Measurements from ENCODE around the gene IFT43. TPM values are rescaled to one million over a fixed set of nuclear protein-coding genes. Genes with fewer than 3 reads are reported as not detected.
A peak's percentile ranks its signal among the peaks of the same experiment; 100 is the strongest.

Gene IFT43
- total and polyA plus RNA-seq, 5 donors from 2014 or later: 9.9 to 20.0 (median 15.7) TPM

GRCh38 chr14:76050797-76051392 is 65.3 kb downstream of the IFT43 start:
- peaks cover 0 to 3% (median 1%) of the 10 kb centered on the region in 4 donors for H3K4me1 Mint-ChIP-seq
- ATAC-seq (ENCODE audit: low read depth in 2 of 2) (no peak), DNase-seq (peak; percentile 27 to 67 (median 53))
- peaks cover 0 to 2% (median 0%) of the 10 kb centered on the region in 7 donors for H3K9me3 Mint-ChIP-seq
- Histone ChIP-seq H3K4me1 (ENCODE audit: control insufficient read depth, insufficient read depth, low read length, poor library complexity, severe bottlenecking) (no peaks in the 10 kb centered on the region), H3K27ac (ENCODE audit: insufficient read depth, low read length, poor library complexity, severe bottlenecking) (no peak overlapping the region), H3K27me3 (ENCODE audit: control insufficient read depth, insufficient read depth, low read length) (no peaks in the 10 kb centered on the region), H3K36me3 (ENCODE audit: control insufficient read depth, insufficient read depth, low read length) (no peaks in the 10 kb centered on the region), H3K9me3 (ENCODE audit: control insufficient read depth in 2 of 2, low read length in 2 of 2) (no peaks in the 10 kb centered on the region), H3K4me3 (ENCODE audit: low read depth, low read length) (no peak overlapping the region)
- no peak overlapping the region for H3K4me3 Mint-ChIP-seq
- H3K27me3 Mint-ChIP-seq: no peaks in the 10 kb centered on the region
- H3K27ac Mint-ChIP-seq: no peak overlapping the region
- no peaks in the 10 kb centered on the region for H3K36me3 Mint-ChIP-seq

GRCh38 chr14:76051717-76052465 is 66.3 kb downstream of the IFT43 start:
- Histone ChIP-seq H3K27me3 (ENCODE audit: control insufficient read depth, insufficient read depth, low read length) (no peaks in the 10 kb centered on the region), H3K4me1 (ENCODE audit: control insufficient read depth, insufficient read depth, low read length, poor library complexity, severe bottlenecking) (no peaks in the 10 kb centered on the region), H3K4me3 (ENCODE audit: low read depth, low read length) (no peak overlapping the region), H3K9me3 (ENCODE audit: control insufficient read depth in 2 of 2, low read length in 2 of 2) (no peaks in the 10 kb centered on the region), H3K36me3 (ENCODE audit: control insufficient read depth, insufficient read depth, low read length) (no peaks in the 10 kb centered on the region), H3K27ac (ENCODE audit: insufficient read depth, low read length, poor library complexity, severe bottlenecking) (no peak overlapping the region)
- no peaks in the 10 kb centered on the region for H3K36me3 Mint-ChIP-seq
- no peak overlapping the region for H3K27ac Mint-ChIP-seq
- peaks cover 0 to 3% (median 0%) of the 10 kb centered on the region in 4 donors for H3K4me1 Mint-ChIP-seq
- DNase-seq: no peak
- H3K9me3 Mint-ChIP-seq: no peaks in the 10 kb centered on the region
- H3K4me3 Mint-ChIP-seq: no peak overlapping the region
- H3K27me3 Mint-ChIP-seq: no peaks in the 10 kb centered on the region
- ATAC-seq (ENCODE audit: low read depth in 2 of 2): no peak

DNA sequence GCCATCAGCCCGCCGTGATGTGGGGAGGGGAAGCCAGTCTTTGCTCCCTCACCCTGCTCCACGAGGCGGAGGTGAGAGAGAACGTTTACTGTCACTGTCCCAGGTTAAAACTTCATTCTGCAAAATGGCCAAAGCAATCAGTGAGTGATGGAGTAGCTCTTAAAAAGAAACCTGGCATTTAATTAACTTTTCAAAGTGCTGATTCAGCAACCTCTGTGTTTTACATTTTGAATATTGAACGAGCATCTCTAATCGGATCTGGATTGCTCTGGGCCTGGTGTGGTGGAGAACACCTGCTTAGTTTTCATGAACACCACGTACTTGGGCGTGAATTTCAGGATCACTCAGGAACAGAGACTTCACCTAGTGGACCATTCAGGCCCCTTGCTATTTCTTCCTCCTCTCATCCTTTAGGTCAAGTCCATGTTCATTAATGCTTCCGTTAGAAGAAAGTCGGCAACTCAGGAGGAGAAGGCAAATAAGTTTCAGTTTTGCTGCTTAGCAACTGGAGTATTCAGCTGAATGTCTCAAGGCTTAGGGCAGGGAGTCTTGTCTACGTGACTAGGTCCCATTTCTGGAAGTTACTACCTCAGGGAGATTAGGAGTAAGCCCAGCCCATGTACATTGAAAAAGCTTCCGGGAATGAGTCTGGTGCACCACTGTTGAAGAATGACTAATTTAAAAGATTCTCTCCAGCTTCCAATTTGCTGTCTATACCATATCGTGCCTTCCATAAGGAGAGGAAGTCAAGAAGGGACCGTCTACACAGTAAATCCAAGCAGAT is 68.2 kb downstream of the IFT43 start:
- no peak overlapping the region for H3K4me3 ChIP-seq (ENCODE audit: low read depth, low read length)
- Mint-ChIP-seq H3K36me3 (peaks cover 2% of the 10 kb centered on the region), H3K4me1 (peaks cover 0 to 3% (median 0%) of the 10 kb centered on the region in 4 donors), H3K27me3 (no peaks in the 10 kb centered on the region), H3K4me3 (no peak overlapping the region), H3K9me3 (no peaks in the 10 kb centered on the region), H3K27ac (no peak overlapping the region)
- DNase-seq: no peak
- H3K27ac ChIP-seq (ENCODE audit: insufficient read depth, low read length, poor library complexity, severe bottlenecking): no peak overlapping the region
- H3K27me3 ChIP-seq (ENCODE audit: control insufficient read depth, insufficient read depth, low read length): no peaks in the 10 kb centered on the region
- no peaks in the 10 kb centered on the region for H3K36me3 ChIP-seq (ENCODE audit: control insufficient read depth, insufficient read depth, low read length)
- H3K4me1 ChIP-seq (ENCODE audit: control insufficient read depth, insufficient read depth, low read length, poor library complexity, severe bottlenecking): no peaks in the 10 kb centered on the region
- H3K9me3 ChIP-seq (ENCODE audit: control insufficient read depth in 2 of 2, low read length in 2 of 2): no peaks in the 10 kb centered on the region
- ATAC-seq (ENCODE audit: low read depth in 2 of 2): no peak

DNA sequence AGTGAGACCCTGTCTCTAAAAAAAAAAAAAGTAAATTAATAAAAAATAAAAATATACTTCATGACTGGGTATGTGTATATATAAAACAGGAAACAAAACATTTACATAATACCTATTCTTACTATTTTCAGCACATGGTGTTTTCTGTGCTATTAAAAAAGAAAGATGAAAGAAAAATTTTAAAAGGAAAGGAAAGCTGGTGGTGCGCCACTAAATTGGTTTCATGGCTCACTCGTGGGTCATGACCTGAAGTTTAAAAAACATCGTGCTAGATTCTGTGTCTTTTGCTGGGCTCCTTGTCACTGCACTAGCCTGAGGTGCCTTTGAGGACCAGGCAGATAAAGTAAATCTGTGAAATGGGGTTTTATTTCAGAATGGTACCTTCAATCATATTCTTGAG is 69.8 kb downstream of the IFT43 start:
- Histone ChIP-seq H3K4me3 (ENCODE audit: low read depth, low read length) (no peak overlapping the region), H3K9me3 (ENCODE audit: control insufficient read depth in 2 of 2, low read length in 2 of 2) (no peaks in the 10 kb centered on the region), H3K4me1 (ENCODE audit: control insufficient read depth, insufficient read depth, low read length, poor library complexity, severe bottlenecking) (no peaks in the 10 kb centered on the region), H3K27me3 (ENCODE audit: control insufficient read depth, insufficient read depth, low read length) (no peaks in the 10 kb centered on the region), H3K36me3 (ENCODE audit: control insufficient read depth, insufficient read depth, low read length) (no peaks in the 10 kb centered on the region), H3K27ac (ENCODE audit: insufficient read depth, low read length, poor library complexity, severe bottlenecking) (no peak overlapping the region)
- peaks cover 13% of the 10 kb centered on the region for H3K36me3 Mint-ChIP-seq
- no peaks in the 10 kb centered on the region for H3K9me3 Mint-ChIP-seq
- H3K27ac Mint-ChIP-seq: no peak overlapping the region
- no peak for ATAC-seq (ENCODE audit: low read depth in 2 of 2)
- peaks cover 0 to 3% (median 0%) of the 10 kb centered on the region in 4 donors for H3K4me1 Mint-ChIP-seq
- no peak overlapping the region for H3K4me3 Mint-ChIP-seq
- no peaks in the 10 kb centered on the region for H3K27me3 Mint-ChIP-seq
- DNase-seq: no peak

- Mint-ChIP-seq H3K9me3 (no peaks in the 10 kb centered on the region), H3K27ac (no peak overlapping the region), H3K4me1 (peaks cover 0 to 3% (median 0%) of the 10 kb centered on the region in 4 donors), H3K4me3 (no peak overlapping the region), H3K27me3 (no peaks in the 10 kb centered on the region), H3K36me3 (peaks cover 15% of the 10 kb centered on the region)
- H3K9me3 ChIP-seq (ENCODE audit: control insufficient read depth in 2 of 2, low read length in 2 of 2): no peaks in the 10 kb centered on the region
- no peak overlapping the region for H3K27ac ChIP-seq (ENCODE audit: insufficient read depth, low read length, poor library complexity, severe bottlenecking)
- no peak for DNase-seq
- no peak overlapping the region for H3K4me3 ChIP-seq (ENCODE audit: low read depth, low read length)
- no peaks in the 10 kb centered on the region for H3K27me3 ChIP-seq (ENCODE audit: control insufficient read depth, insufficient read depth, low read length)
- no peaks in the 10 kb centered on the region for H3K4me1 ChIP-seq (ENCODE audit: control insufficient read depth, insufficient read depth, low read length, poor library complexity, severe bottlenecking)
- ATAC-seq (ENCODE audit: low read depth in 2 of 2): no peak
- H3K36me3 ChIP-seq (ENCODE audit: control insufficient read depth, insufficient read depth, low read length): no peaks in the 10 kb centered on the region
These were observed 70.6 kb downstream of the IFT43 start for GRCh38 chr14:76056128-76056527.

GRCh38 chr14:76057914-76058313 is 72.4 kb downstream of the IFT43 start:
- Histone ChIP-seq H3K9me3 (ENCODE audit: control insufficient read depth in 2 of 2, low read length in 2 of 2) (no peaks in the 10 kb centered on the region), H3K27me3 (ENCODE audit: control insufficient read depth, insufficient read depth, low read length) (no peaks in the 10 kb centered on the region), H3K4me3 (ENCODE audit: low read depth, low read length) (no peak overlapping the region), H3K27ac (ENCODE audit: insufficient read depth, low read length, poor library complexity, severe bottlenecking) (no peak overlapping the region), H3K4me1 (ENCODE audit: control insufficient read depth, insufficient read depth, low read length, poor library complexity, severe bottlenecking) (no peaks in the 10 kb centered on the region), H3K36me3 (ENCODE audit: control insufficient read depth, insufficient read depth, low read length) (no peaks in the 10 kb centered on the region)
- peaks cover 0 to 3% (median 0%) of the 10 kb centered on the region in 4 donors for H3K4me1 Mint-ChIP-seq
- no peak for ATAC-seq (ENCODE audit: low read depth in 2 of 2)
- H3K27ac Mint-ChIP-seq: no peak overlapping the region
- H3K9me3 Mint-ChIP-seq: no peaks in the 10 kb centered on the region
- no peaks in the 10 kb centered on the region for H3K27me3 Mint-ChIP-seq
- no peak for DNase-seq
- H3K36me3 Mint-ChIP-seq: peaks cover 19% of the 10 kb centered on the region
- no peak overlapping the region for H3K4me3 Mint-ChIP-seq

DNA sequence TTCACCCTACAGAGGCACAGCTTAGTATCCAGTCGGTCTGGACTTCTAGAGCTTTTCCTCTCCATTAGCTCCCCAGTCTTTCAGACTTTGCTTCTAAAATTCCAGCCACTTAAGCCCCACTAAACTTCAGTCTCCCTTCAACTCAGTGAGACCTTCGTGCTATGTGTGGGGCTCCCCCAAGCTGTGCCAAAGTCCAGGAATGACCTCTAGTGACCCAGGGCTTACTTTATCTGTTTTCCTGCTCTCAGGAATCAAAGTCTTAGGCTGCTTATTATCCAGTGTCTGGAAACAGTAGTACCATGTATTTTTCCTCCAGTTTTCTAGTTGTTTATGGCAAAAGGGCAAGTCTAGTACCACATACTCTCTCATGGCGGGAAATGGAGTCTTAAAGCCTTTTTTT is 77.8 kb downstream of the IFT43 start:
- no peaks in the 10 kb centered on the region for H3K9me3 ChIP-seq (ENCODE audit: control insufficient read depth in 2 of 2, low read length in 2 of 2)
- Mint-ChIP-seq H3K27ac (no peak overlapping the region), H3K4me1 (peaks cover 0 to 2% (median 0%) of the 10 kb centered on the region in 4 donors), H3K27me3 (no peaks in the 10 kb centered on the region), H3K9me3 (peaks cover 0 to 5% (median 0%) of the 10 kb centered on the region in 7 donors), H3K36me3 (peaks cover 49% of the 10 kb centered on the region), H3K4me3 (no peak overlapping the region)
- H3K27me3 ChIP-seq (ENCODE audit: control insufficient read depth, insufficient read depth, low read length): no peaks in the 10 kb centered on the region
- no peaks in the 10 kb centered on the region for H3K4me1 ChIP-seq (ENCODE audit: control insufficient read depth, insufficient read depth, low read length, poor library complexity, severe bottlenecking)
- no peak overlapping the region for H3K27ac ChIP-seq (ENCODE audit: insufficient read depth, low read length, poor library complexity, severe bottlenecking)
- ATAC-seq (ENCODE audit: low read depth in 2 of 2): no peak
- no peak for DNase-seq
- no peaks in the 10 kb centered on the region for H3K36me3 ChIP-seq (ENCODE audit: control insufficient read depth, insufficient read depth, low read length)
- H3K4me3 ChIP-seq (ENCODE audit: low read depth, low read length): no peak overlapping the region

Measured in CD4-positive, CD25-positive, alpha-beta regulatory T cell (primary cell).